CD4-positive, alpha-beta T cell (primary cell): Measurements from ENCODE around the gene FAM180A. TPM values are rescaled to one million over a fixed set of nuclear protein-coding genes. Genes with fewer than 3 reads are reported as not detected.
"Not testable (repeated sequence)": the region's sequence is repeated elsewhere in the genome, so short reads cannot be mapped to it uniquely, and the experiment has no call there.

Experiments
- ATAC-seq: fragments of 200-7000 bp; cut with Tn5 transposase; one replicate; pipeline ENCODE4 v1.10.0; 2022; ENCODE audit warnings: mild to moderate bottlenecking; ENCODE audit not compliant: poor library complexity
- CTCF ChIA-PET: fragments of 350-600 bp; sonication (Branson Sonifier 250); formaldehyde crosslinking; loops from one replicate; lab custom pipeline; 2021; ENCODE audit warnings: antibody characterized with exemption, inconsistent platforms; lab: Charles Lee
- POLR2A ChIA-PET: fragments of 350-600 bp; sonication (Branson Sonifier 250); formaldehyde crosslinking; loops from one replicate; lab custom pipeline; 2021; ENCODE audit warnings: antibody characterized with exemption, inconsistent platforms; lab: Charles Lee
- DNase-seq, 14 experiments: peaks; one replicate each; pipeline ENCODE4 v3.0.0-alpha.2; 2013 to 2020; ENCODE audit warnings: mixed read lengths in 2 of 14
- H3K27ac ChIP-seq, 2 donors: one replicate each; pipeline versions ENCODE4 v1.5.1 to v1.7.0; 2013; ENCODE audit warnings: low read length in 2 of 2, low read depth in 1 of 2, mild to moderate bottlenecking in 1 of 2
- H3K27me3 ChIP-seq, 2 experiments: 1 replicate in 1 of 2; 2 replicates in 1 of 2; pipeline versions ENCODE4 v1.6.1 to v1.7.0; 2013; ENCODE audit warnings: low read length in 2 of 2, control low read depth in 1 of 2, mild to moderate bottlenecking in 1 of 2, moderate library complexity in 1 of 2; ENCODE audit not compliant: insufficient read depth in 2 of 2, control insufficient read depth in 1 of 2
- H3K36me3 ChIP-seq: one replicate; pipeline ENCODE4 v1.6.1; 2013; ENCODE audit warnings: low read length, control low read depth; ENCODE audit not compliant: insufficient read depth
- H3K4me1 ChIP-seq: one replicate; pipeline ENCODE4 v1.6.1; 2013; ENCODE audit warnings: low read length, control low read depth; ENCODE audit not compliant: insufficient read depth
- H3K4me3 ChIP-seq: one replicate; pipeline ENCODE4 v1.5.1; 2013; ENCODE audit warnings: mild to moderate bottlenecking, low read length, moderate library complexity
- H3K9me3 ChIP-seq, 2 experiments: 1 replicate in 1 of 2; 2 replicates in 1 of 2; pipeline versions ENCODE4 v1.6.1 to v1.7.0; 2013; ENCODE audit warnings: low read length in 2 of 2, mild to moderate bottlenecking in 2 of 2, control low read depth in 1 of 2, moderate library complexity in 1 of 2; ENCODE audit not compliant: control insufficient read depth in 1 of 2, insufficient read depth in 1 of 2
- H3K27ac Mint-ChIP-seq: one replicate; pipeline ENCODE4 v1.8.0; 2020; ENCODE audit warnings: mixed read lengths
- H3K27me3 Mint-ChIP-seq: one replicate; pipeline ENCODE4 v1.8.0; 2021; ENCODE audit warnings: mixed read lengths
- H3K36me3 Mint-ChIP-seq: one replicate; pipeline ENCODE4 v1.8.0; 2021; ENCODE audit warnings: low read depth, mixed read lengths
- H3K4me1 Mint-ChIP-seq: one replicate; pipeline ENCODE4 v1.8.0; 2021; ENCODE audit warnings: low read depth, mixed read lengths
- H3K4me3 Mint-ChIP-seq: one replicate; pipeline ENCODE4 v1.8.0; 2020; ENCODE audit warnings: mild to moderate bottlenecking, mixed read lengths
- H3K9me3 Mint-ChIP-seq: one replicate; pipeline ENCODE4 v1.8.0; 2020; ENCODE audit warnings: mixed read lengths
- CTCF ChIP-seq: fragments of 200-600 bp; IDR thresholded peaks from one replicate; pipeline ENCODE4 v1.8.0; 2022; ENCODE audit warnings: antibody characterized with exemption, mild to moderate bottlenecking
- intact Hi-C, 2 experiments: fragments of 100-400 bp; cut with DNase I in 1 of 2; cut with micrococcal nuclease in 1 of 2; formaldehyde crosslinking; loops; one replicate each; pipeline versions ENCODE4 v1.15.1 to v1.9.0; 2023 to 2025; cut with DNase I, micrococcal nuclease
- total RNA-seq, 174 experiments: library from RNA in 2 of 174; stranded (reverse) in 2 of 174; gene quantifications; one replicate each; pipeline ENCODE4 v1.2.3 and lab custom pipeline; 2021 to 2026

The FAM180A gene
- total RNA-seq, 2 experiments from 2014 or later, result not detected

DNA sequence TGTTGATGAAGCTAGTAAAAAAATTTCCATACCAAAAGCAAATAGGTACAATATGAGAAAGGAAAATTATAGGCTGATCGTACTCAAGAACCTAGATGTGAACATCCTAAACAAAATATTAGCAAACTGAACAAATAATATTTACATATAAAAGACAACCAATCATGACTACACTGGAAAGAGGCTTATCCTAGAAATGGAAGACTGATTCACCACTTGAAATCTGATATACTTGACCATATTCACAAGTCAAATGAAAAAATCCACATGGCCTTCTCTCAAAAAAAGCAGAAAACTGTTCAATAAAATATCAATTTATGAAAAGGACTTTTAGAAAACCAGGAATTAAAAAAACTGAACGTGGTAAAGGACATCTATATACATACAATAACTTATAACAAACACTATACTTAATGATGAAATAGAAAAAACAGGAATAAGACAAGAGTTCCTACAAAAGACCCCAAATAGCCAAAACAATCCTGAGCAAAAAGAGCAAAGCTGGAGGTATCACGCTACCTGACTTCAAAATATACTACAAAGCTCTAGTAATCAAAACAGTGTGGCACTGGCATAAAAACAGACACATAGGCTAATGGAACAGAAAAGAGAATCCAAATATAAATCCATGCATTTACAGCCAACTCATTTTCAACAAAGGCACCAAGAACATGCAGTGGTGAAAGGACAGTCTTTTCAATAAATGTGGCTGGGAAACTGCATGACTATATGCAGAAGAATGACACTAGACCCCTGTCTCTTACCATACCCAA, 29.2 kb upstream of the FAM180A start:
- Mint-ChIP-seq H3K9me3 (no peaks in the 10 kb centered on the region), H3K4me3 (no peak overlapping the region), H3K27me3 (peaks cover 20% of the 10 kb centered on the region), H3K36me3 (no peaks in the 10 kb centered on the region), H3K4me1 (no peaks in the 10 kb centered on the region), H3K27ac (no peak overlapping the region)
- intact Hi-C loops, result no loop called here
- no peak for DNase-seq
- Histone ChIP-seq H3K36me3 (no peaks in the 10 kb centered on the region), H3K4me1 (no peaks in the 10 kb centered on the region), H3K4me3 (no peak overlapping the region), H3K9me3 (no peaks in the 10 kb centered on the region), H3K27me3 (peaks cover 0 to 3% of the 10 kb centered on the region in 2 experiments), H3K27ac (no peak overlapping the region)
- no peak for ATAC-seq
- ChIA-PET CTCF (no interaction called here), POLR2A (no interaction called here)
- no peak for TF ChIP-seq CTCF

DNA sequence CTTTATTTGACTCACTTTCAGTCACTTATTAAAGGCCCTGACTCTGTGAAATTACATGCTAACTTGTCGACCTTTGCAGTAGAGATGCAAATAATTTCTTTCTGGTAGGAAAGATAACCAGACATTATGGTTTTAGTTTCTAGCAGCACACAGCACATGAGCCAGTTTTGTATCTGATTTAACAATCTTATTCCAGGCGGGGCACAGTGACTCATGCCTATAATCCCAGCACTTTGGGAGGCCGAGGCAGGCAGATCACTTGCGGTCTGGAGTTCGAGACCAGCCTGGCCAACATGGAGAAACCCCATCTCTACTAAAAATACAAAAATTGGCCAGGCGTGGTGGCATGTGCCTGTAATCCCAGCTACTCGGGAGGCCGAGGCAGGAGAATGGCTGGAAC, 27.3 kb upstream of the FAM180A start:
- H3K27ac ChIP-seq, DNase-seq, H3K9me3 Mint-ChIP-seq, CTCF ChIA-PET, ATAC-seq, H3K36me3 ChIP-seq, H3K27me3 ChIP-seq, intact Hi-C loops, POLR2A ChIA-PET, H3K4me1 Mint-ChIP-seq, H3K4me3 Mint-ChIP-seq, H3K36me3 Mint-ChIP-seq, H3K27ac Mint-ChIP-seq, H3K4me1 ChIP-seq, H3K9me3 ChIP-seq, H3K4me3 ChIP-seq: not testable (repeated sequence)
- H3K27me3 Mint-ChIP-seq, result peaks cover 20% of the 10 kb centered on the region

GRCh38 chr7:135775230-135775629, 26.6 kb upstream of the FAM180A start:
- peaks cover 20% of the 10 kb centered on the region for H3K27me3 Mint-ChIP-seq
- CTCF ChIA-PET, result no interaction called here

More at GRCh38 chr7:135775230-135775629, 26.6 kb upstream of the FAM180A start:
- POLR2A ChIA-PET, result no interaction called here
- no peaks in the 10 kb centered on the region for H3K36me3 Mint-ChIP-seq
- H3K27me3 ChIP-seq, result peaks cover 0 to 3% of the 10 kb centered on the region in 2 experiments
- H3K9me3 Mint-ChIP-seq, result no peaks in the 10 kb centered on the region
- H3K36me3 ChIP-seq, result no peaks in the 10 kb centered on the region
- DNase-seq, result no peak
- intact Hi-C loops, result no loop called here
- H3K27ac Mint-ChIP-seq, result no peak overlapping the region
- no peaks in the 10 kb centered on the region for H3K4me1 ChIP-seq
- no peak for ATAC-seq
- H3K4me3 ChIP-seq, result no peak overlapping the region
- no peaks in the 10 kb centered on the region for H3K4me1 Mint-ChIP-seq
- no peaks in the 10 kb centered on the region for H3K9me3 ChIP-seq
- H3K27ac ChIP-seq, result no peak overlapping the region
- TF ChIP-seq CTCF, result no peak
- H3K4me3 Mint-ChIP-seq, result no peak overlapping the region
